Activated CD4-positive, alpha-beta T cell treated with anti-CD3 and anti-CD28 coated beads, Interleukin-2, amount 50 U/mL, for 4 hours (primary cell): Measurements from ENCODE around the gene ZNF675.
"Not testable (repeated sequence)": the region's sequence is repeated elsewhere in the genome, so short reads cannot be mapped to it uniquely, and the experiment has no call there.

Experiments used
- DNase-seq, 2 experiments: peaks; one replicate each; pipeline ENCODE4 v3.0.0-alpha.2; 2020

Gene ZNF675

DNA sequence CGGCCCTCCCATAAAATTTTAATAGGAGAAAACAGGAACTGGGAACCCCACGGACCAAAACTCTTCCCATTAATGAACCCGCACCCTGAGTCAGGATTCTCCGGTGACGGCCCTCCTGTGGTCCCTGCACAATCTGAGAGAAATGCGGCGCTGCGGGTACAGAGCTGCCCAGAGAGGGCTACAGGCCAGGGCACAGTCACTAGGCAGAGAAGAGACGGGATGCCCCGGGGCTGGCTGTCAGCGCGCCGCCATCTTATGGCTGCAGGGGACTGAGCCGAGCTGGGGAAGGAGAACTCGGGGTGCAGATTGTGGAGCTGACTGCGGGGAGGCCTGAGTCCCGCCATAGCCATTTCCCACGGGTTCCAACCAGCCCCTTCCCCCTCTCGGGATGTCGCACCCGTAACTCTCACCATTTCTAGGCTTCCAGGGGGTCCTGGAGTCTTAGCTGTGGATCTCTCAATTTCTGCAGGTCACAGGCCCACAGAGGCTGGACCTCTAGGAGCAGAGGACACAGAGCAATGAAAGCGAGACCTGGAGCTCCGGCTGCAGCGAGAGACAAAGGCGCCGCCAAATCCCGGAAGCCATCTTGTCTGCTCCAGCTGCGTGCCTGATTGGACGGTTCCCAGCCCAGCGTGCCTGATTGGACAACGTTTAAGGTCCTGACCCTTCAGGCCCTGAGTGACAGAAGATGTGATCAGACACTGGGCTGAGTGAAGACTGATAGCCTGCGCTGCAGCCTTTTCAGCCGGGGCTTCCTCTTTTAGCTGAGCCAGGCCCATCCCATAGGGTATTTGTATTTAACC, at the start of gene ZNF675:
Gene ZNF675 (minus strand): TSS at position 592 of the 803 bp plus-strand sequence. CDS start 179 bp downstream, at position 413.
- peak; percentile 84 to 85 for DNase-seq

DNA sequence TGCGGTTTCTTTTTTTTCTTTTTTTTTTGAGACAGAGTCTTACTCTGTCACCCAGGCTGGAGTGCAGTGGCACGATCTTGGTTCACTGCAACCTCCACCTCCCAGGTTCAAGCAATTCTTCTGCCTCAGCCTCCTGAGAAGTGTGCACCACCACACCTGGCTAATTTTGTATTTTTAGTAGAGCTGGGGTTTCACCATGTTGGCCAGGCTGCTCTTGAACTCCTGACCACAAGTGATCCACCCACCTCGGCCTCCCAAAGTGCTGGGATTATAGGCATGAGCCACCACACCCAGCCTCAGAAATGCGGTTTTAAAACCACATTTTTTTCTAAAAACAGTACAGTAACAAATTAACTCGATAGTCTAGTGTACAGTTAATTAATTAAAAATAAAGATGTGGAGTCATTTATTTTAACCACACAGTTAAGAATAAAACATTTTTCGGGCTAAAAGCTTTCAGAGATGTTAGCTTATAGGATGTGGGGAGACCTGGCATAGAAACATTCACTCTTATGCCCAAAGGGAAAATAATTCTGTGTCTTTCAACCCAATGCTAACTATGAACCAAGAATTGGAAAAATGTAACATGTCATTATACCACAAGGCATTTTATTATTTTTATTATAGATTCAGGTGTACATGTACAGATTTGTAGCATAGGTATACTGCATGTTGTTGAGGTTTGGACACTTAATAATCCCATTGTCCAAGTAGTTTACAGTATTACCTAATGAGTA, 43.9 kb upstream of the ZNF675 start:
- DNase-seq, result not testable (repeated sequence)

DNA sequence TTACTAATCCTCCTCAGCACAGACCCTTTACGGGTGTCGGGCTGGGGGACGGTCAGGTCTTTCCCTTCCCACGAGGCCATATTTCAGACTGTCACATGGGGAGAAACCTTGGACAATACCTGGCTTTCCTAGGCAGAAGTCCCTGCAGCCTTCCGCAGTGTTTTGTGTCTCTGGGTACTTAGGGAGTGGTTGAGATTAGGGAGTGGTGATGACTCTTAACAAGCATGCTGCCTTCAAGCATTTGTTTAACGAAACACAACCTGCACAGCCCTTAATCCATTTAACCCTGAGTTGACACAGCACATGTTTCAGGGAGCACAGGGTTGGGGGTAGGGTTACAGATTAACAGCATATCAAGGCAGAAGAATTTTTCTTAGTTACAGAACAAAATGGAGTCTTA, 37.1 kb upstream of the ZNF675 start:
- DNase-seq, result not testable (repeated sequence)

DNA sequence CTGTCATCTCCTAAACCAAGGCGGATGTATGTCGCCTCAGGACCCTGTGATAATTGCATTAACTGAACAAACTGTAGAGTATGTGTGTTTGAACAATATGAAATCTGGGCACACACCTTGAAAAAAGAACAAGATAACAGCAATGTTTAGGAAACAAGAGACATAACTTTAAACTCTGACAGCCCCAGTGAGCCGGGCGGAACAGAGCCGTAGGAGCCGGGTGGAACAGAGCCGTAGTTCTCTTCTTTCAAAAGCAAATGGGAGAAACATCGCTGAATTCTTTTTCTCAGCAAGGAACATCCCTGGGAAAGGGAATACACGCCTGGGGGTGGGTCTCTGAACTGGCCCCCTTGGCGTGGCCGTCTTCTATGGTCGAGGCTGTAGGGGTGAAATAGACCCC, 31.8 kb upstream of the ZNF675 start:
- DNase-seq, result no peak

DNA sequence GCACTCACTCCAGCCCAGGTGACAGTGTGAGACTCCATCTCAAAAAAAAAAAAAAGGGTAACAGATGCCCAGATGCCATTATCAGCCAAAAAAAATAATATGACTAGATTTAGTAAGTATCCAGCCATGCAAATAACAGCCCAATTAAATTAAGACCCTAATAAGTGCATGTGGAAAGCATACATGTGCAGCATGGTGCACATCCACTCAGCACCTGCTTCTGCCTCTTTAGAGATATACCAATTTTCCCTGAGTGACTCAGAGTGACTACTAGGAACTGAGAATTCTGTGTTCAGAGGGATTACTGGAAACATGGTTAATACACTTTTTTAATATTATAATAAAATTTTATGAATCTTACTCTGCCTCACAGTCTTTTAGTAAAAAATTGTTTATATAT, 29.8 kb upstream of the ZNF675 start:
- no peak for DNase-seq

DNA sequence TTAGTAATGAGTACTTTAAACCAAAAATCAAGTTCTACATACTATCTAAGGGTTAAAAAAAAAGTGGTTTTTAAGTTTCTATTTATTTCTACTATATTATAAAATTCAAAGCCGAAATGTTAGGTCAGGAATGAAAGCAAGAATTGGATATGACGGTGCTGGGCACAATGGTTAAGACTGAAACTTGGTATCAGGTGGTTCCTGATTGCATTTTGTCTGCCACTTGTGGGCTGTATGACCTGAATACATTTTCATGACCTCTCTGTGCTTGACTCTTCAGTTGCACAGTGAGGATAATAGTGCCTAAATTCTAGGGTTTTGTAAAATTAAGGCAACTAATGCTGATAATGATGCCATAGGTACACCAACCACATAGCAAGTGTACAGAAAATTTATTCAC, 22.3 kb upstream of the ZNF675 start:
- DNase-seq, result no peak

DNA sequence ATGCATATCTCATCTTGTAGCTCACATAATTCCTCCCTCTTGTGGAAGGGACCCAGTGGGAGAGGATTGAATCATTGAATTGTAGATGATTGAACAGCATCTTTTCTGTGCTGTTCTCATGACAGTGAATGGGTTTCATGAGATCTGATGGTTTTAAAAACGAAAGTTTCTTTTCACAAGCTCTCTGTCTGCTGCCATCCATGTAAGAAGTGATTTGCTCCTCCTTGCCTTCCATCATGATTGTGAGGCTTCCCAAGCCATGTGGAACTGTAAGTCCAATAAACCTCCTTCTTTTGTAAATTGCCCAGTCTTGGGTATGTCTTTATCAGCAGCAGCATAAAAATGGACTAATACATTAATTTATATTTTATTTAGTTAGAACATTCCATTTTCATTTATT, 19.6 kb upstream of the ZNF675 start:
- no peak for DNase-seq

DNA sequence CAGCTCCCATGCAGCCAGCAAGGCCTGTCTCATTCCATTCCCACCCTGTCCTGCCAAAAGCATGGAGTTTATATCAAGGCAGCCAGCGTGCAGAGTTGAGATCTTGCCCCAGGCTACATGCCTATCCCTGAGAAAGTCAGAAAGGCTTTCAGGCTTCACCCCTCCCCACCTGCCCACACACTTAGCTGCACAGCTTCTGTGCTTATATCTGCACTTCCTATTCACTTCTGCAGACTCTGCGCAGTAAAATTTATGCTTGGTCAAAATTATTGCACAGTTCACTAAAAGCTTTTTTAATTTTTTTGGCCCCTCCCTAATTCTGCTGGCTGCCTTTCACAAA, 12.5 kb upstream of the ZNF675 start:
- no peak for DNase-seq

DNA sequence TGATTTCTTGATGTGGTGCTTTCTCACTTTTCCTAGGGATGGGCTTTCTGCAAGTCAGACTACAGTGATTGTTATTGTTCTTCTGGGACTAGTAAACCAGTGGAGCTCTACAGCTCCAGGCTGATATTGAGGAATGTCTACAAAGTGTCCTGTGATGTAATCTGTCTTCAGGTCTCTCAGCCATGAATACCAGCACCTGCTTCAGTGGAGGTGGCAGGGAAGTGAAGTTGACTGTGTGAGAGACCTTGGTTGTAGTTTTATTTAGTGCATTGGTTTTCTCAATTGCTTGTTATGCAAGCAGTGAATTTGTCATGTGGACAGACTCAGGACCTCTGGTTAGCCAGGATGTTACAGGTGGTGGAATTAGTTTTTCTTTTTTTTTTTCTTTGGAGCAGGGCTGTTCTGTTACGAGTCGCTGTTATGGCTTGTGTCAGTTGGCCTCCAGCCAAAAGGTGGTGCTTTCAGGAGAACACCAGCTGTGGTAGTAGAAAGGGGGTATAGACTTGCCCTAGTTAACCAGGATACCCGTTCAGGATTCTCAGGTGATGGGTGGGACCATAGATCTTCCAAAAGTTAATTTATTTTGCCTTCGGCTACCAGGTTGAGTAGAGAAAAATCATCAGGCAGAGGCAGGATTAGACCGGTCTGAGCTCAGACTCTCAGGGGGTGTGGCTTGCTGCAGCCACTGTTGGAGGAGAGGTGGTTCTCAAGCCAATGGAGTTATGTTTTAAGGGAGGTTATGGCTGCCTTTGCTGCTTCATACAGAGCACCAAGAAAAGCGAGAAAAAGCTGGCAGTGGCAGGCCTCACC, 11.9 kb upstream of the ZNF675 start:
- no peak for DNase-seq

DNA sequence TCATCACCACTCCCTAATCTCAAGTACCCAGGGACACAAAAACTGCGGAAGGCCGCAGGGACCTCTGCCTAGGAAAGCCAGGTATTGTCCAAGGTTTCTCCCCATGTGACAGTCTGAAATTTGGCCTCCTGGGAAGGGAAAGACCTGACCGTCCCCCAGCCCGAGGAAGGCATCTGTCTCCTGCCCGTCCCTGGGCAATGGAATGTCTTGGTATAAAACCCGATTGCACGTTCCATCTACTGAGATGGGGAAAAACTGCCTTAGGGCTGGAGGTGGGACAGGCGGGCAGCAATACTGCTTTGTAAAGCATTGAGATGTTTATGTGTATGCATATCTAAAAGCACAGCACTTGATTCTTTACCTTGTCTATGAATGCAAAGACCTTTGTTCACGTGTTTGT, 5.9 kb upstream of the ZNF675 start:
- not testable (repeated sequence) for DNase-seq

DNA sequence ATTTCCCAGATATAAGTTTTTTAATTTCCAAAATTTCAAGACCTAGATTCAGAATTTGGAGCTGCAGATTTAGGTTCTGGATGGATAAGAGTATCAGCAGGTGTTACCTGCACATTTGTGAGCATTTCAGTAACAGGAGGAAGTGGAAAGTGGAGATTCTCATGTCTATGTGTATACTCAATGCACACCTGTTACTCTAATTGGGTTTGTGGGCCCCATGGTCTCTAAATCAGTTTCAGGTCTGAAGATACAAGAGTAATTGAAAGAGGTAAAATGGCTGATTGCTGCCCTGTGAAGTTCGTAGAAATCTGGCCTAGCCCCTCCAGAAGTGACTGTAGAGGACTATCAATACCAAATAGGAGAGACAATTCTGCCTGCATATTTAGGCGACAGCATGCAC, 13.9 kb downstream of the ZNF675 start:
- DNase-seq, result no peak

DNA sequence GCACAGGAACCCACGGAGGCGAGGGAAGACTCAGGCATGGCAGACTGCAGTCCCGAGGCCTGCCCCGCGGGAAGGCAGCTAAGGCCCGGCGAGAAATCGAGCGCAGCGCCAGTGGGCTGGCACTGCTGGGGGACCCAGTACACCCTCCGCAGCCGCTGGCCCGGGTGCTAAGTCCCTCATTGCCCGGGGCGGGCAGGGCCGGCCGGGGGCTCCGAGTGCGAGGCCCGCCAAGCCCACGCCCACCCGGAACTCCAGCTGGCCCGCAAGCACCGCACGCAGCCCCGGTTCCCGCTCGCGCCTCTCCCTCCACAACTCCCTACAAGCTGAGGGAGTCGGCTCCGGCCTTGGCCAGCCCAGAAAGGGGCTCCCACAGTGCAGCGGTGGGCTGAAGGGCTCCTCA, 18.4 kb downstream of the ZNF675 start:
- DNase-seq, result not testable (repeated sequence)

DNA sequence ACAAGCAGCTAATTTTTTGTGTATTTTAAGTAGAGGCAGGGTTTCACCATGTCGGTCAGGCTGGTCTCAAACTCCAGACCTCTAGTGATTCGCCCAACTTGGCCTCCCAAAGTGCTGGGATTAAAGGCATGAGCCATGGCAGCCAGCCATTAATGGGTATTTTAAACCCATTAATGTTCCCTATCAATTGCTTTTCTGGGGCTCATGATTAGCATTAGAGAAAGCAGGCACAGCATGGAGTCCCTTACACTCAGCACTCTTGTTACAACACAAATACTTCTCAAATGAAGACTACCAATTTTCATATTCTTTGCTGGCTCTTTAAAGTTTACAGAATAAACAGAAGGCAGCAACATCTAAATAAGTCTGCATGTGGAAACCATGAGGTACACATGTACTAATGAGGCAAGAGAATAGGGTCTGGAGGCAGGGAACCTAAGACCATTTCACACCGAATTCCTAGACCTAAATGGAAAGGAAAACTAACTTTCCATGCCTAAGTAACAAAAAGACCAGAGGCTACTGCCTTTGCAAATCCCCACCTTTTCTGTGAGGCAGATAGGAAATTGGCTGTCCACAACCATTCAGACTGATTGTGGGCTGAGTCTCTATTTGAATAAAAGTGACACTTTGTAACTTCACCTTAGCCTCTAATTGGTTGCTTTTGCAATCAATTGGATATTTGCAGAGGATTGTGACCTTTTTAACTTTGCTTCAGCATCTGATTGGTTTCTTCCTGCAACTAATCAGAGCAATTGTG, 21.2 kb downstream of the ZNF675 start:
- DNase-seq, result no peak

DNA sequence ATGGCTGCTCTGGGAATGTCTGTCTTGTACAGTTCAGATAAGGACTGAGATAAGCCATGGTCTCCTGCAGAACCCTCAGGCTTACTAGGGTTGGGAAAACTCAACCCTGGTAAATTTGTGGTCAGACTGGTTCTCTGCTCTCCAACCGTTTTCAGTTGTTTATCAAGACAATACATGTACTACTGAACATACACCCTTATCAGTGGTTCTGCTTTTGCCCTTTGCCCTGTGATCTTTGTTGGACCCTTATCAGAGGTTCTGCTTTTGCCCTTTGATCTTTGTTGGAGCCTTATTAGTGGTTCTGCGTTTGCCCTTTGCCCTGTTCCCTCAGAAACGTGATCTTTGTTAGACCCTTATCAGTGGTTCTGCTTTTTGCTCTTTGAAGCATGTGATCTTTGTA, 37.2 kb downstream of the ZNF675 start:
- not testable (repeated sequence) for DNase-seq
